Fibroblast of pulmonary artery (primary cell): ENCODE results near the gene APEH.

Experiments
- DNase-seq: peaks from one replicate; pipeline ENCODE4 v3.0.0-alpha.2; 2010; ENCODE audit warnings: low read depth
- H3K4me3 ChIP-seq: replicated peaks from 2 replicates; pipeline ENCODE4 v1.5.1; 2011; ENCODE audit warnings: low read depth, mild to moderate bottlenecking, control low read depth, low read length, moderate library complexity
- TF ChIP-seq, protein P1 (sequence below): IDR thresholded peaks from 2 replicates; pipeline ENCODE4 v1.5.1; 2011; ENCODE audit warnings: mild to moderate bottlenecking, control low read depth, low read length, inconsistent platforms; ENCODE audit errors: missing control alignments

APEH gene

GRCh38 chr3:49666592-49666991 is 7.6 kb upstream of the APEH start:
- no peak overlapping the region for H3K4me3 ChIP-seq
- peak; percentile 18 for DNase-seq
- TF ChIP-seq, protein P1, sequence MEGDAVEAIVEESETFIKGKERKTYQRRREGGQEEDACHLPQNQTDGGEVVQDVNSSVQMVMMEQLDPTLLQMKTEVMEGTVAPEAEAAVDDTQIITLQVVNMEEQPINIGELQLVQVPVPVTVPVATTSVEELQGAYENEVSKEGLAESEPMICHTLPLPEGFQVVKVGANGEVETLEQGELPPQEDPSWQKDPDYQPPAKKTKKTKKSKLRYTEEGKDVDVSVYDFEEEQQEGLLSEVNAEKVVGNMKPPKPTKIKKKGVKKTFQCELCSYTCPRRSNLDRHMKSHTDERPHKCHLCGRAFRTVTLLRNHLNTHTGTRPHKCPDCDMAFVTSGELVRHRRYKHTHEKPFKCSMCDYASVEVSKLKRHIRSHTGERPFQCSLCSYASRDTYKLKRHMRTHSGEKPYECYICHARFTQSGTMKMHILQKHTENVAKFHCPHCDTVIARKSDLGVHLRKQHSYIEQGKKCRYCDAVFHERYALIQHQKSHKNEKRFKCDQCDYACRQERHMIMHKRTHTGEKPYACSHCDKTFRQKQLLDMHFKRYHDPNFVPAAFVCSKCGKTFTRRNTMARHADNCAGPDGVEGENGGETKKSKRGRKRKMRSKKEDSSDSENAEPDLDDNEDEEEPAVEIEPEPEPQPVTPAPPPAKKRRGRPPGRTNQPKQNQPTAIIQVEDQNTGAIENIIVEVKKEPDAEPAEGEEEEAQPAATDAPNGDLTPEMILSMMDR, result no peak

DNA sequence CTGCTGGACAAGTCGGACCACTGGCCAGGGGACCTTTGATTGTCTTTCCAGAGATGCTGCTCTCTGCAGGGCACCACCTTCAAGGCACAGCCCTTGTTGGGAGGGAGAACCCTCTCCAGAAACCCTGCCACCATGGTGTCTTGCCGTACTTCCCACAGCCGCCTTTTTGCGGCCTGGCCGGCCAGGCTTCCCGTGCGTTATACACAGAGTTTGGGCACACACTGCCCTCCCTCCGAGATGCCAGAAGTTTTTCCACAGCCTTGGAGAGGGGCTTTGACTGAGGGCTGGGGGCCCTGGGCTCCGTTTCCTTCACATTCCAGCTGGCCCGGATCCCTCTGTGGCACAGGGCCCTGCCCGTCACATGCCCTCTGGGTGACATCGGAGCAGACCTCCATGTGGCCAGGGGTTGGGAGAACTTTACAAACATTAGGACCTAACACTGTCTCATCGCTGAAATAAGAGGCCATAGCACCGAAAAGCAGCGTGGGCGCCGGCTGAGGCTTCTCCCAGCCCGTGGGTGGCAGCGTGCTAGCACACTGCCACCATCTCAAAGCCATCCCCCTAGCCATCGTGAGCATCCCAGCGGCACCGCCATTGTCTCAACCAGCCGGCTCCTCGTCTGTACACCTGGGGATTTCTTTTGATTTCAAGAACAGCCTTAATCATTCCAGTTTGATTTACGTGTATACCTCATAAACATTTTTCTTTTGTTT is 6.3 kb upstream of the APEH start:
- TF ChIP-seq, protein P1, result no peak
- no peak for DNase-seq
- no peak overlapping the region for H3K4me3 ChIP-seq

DNA sequence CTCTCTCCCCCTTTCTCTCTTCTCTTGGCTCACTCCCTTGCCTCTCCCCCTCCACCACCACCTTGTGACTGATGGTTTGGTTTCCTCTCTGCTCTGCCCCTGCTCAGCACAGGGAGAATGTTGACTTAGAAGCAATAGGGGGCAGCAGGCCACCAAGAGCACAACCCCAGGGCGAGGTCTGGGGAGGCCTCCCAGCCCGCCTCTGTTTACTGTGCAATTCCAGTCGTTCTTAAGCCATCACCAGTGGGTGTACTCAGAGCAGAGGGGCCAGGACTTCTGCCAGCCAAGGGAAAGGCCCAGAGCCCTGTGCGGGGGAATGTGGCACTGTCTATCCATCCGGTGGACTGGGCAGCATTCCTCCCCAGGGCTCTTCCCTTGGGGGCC is 5.7 kb upstream of the APEH start:
- TF ChIP-seq, protein P1, result no peak
- H3K4me3 ChIP-seq, result no peak overlapping the region
- DNase-seq, result no peak

- no peak for DNase-seq
- no peak overlapping the region for H3K4me3 ChIP-seq
- TF ChIP-seq, protein P1, result no peak
These were observed 5.3 kb upstream of the APEH start for GRCh38 chr3:49668861-49669260.

GRCh38 chr3:49669352-49669751 is 4.8 kb upstream of the APEH start:
- DNase-seq, result no peak
- TF ChIP-seq, protein P1, result no peak
- no peak overlapping the region for H3K4me3 ChIP-seq

GRCh38 chr3:49670940-49671290 is 3.2 kb upstream of the APEH start:
- no peak overlapping the region for H3K4me3 ChIP-seq
- no peak for DNase-seq
- TF ChIP-seq, protein P1, result no peak
